Panc1 (cell line): ENCODE results near the gene MAB21L2.

Source experiments
- CTCF ChIP-seq: fragments of 450-650 bp; IDR thresholded peaks from 2 replicates; pipeline ENCODE4 v1.5.1; 2017; ENCODE audit warnings: mild to moderate bottlenecking
- POLR2AphosphoS5 ChIP-seq: IDR thresholded peaks from 2 replicates; pipeline ENCODE4 v1.6.1; 2012; ENCODE audit warnings: mild to moderate bottlenecking, low read depth, low read length, moderate library complexity
- REST ChIP-seq, 2 experiments: IDR thresholded peaks; 2 replicates each; pipeline ENCODE4 v1.6.1; 2011 to 2012; ENCODE audit warnings: low read depth in 2 of 2, control low read depth in 1 of 2, low read length in 1 of 2, mild to moderate bottlenecking in 1 of 2, moderate library complexity in 1 of 2; ENCODE audit not compliant: insufficient read depth in 1 of 2
- SIN3A ChIP-seq: IDR thresholded peaks from 2 replicates; pipeline ENCODE4 v1.6.1; 2012; ENCODE audit warnings: low read depth, mild to moderate bottlenecking, low read length, moderate library complexity, borderline replicate concordance; ENCODE audit not compliant: insufficient read depth
- TCF7L2 ChIP-seq: IDR thresholded peaks from 2 replicates; pipeline ENCODE4 v1.6.1; 2011; ENCODE audit warnings: mild to moderate bottlenecking, low read depth, low read length, inconsistent platforms

- TF ChIP-seq CTCF (no peak), POLR2AphosphoS5 (no peak), SIN3A (no peak), REST (IDR thresholded peaks at IDR 0.05; ENCODE audit: insufficient read depth in 1 of 2, low read depth in 2 of 2, low read length in 1 of 2) (no peak), TCF7L2 (no peak)
These were observed 43.1 kb downstream of the MAB21L2 start for GRCh38 chr4:150625033-150625432.
